Osteoblast (primary cell): Measurements from ENCODE around the gene TEC. TPM values are rescaled to one million over a fixed set of nuclear protein-coding genes. Genes with fewer than 3 reads are reported as not detected.

Experiments
- DNase-seq: peaks from one replicate; pipeline ENCODE4 v3.0.0; 2011; ENCODE audit warnings: low spot score, mixed read lengths; ENCODE audit not compliant: insufficient read length; ENCODE audit errors: missing footprints
- H2AFZ ChIP-seq: 2 replicates; pipeline ENCODE4 v1.6.0; 2011; ENCODE audit warnings: mild to moderate bottlenecking, low read length
- H3K27ac ChIP-seq: 2 replicates; pipeline ENCODE4 v1.5.1; 2011; ENCODE audit warnings: mild to moderate bottlenecking, low read depth, low read length, moderate library complexity
- H3K27me3 ChIP-seq: 2 replicates; pipeline ENCODE4 v1.6.0; 2012; ENCODE audit warnings: mild to moderate bottlenecking, control low read depth, inconsistent platforms, low read length, moderate library complexity; ENCODE audit not compliant: insufficient read depth
- H3K36me3 ChIP-seq: 2 replicates; pipeline ENCODE4 v1.5.1; 2011; ENCODE audit warnings: mild to moderate bottlenecking, low read length, control low read depth, moderate library complexity; ENCODE audit not compliant: insufficient read depth
- H3K4me1 ChIP-seq: 2 replicates; pipeline ENCODE4 v1.5.1; 2011; ENCODE audit warnings: mild to moderate bottlenecking, low read length, control low read depth, moderate library complexity; ENCODE audit not compliant: insufficient read depth
- H3K4me2 ChIP-seq: 2 replicates; pipeline ENCODE4 v1.6.0; 2011; ENCODE audit warnings: mild to moderate bottlenecking, low read length; ENCODE audit not compliant: insufficient read depth
- H3K4me3 ChIP-seq: fragments of 200-600 bp; sonication (generic); 3 replicates; pipeline ENCODE4 v1.5.1; 2012; ENCODE audit warnings: mild to moderate bottlenecking, low read length, inconsistent platforms; ENCODE audit not compliant: insufficient read depth
- H3K79me2 ChIP-seq: 2 replicates; pipeline ENCODE4 v1.6.0; 2012; ENCODE audit warnings: mild to moderate bottlenecking, low read length, control low read depth, inconsistent platforms; ENCODE audit not compliant: insufficient read depth
- H3K9me3 ChIP-seq: 2 replicates; pipeline ENCODE4 v1.5.1; 2011; ENCODE audit warnings: low read depth, low read length, control low read depth
- H4K20me1 ChIP-seq: 2 replicates; pipeline ENCODE4 v1.6.0; 2012; ENCODE audit warnings: mild to moderate bottlenecking, low read length, control low read depth; ENCODE audit not compliant: insufficient read depth
- total RNA-seq: library from RNA; depleted of rRNA; stranded (reverse); fragments of >200 nt; gene quantifications from 2 replicates; pipeline ENCODE4 v1.2.3, GENCODE V29; 2012
- TF ChIP-seq, protein P1 (sequence below): IDR thresholded peaks from 2 replicates; pipeline ENCODE4 v1.5.1; 2011; ENCODE audit warnings: mild to moderate bottlenecking, low read depth, low read length, moderate library complexity; ENCODE audit errors: extremely low read depth

The TEC gene
- total RNA-seq, 1 donor, result 1.8 TPM

GRCh38 chr4:48250343-48250742 is 19.3 kb downstream of the TEC start:
- no peak overlapping the region for H3K4me3 ChIP-seq
- TF ChIP-seq, protein P1, sequence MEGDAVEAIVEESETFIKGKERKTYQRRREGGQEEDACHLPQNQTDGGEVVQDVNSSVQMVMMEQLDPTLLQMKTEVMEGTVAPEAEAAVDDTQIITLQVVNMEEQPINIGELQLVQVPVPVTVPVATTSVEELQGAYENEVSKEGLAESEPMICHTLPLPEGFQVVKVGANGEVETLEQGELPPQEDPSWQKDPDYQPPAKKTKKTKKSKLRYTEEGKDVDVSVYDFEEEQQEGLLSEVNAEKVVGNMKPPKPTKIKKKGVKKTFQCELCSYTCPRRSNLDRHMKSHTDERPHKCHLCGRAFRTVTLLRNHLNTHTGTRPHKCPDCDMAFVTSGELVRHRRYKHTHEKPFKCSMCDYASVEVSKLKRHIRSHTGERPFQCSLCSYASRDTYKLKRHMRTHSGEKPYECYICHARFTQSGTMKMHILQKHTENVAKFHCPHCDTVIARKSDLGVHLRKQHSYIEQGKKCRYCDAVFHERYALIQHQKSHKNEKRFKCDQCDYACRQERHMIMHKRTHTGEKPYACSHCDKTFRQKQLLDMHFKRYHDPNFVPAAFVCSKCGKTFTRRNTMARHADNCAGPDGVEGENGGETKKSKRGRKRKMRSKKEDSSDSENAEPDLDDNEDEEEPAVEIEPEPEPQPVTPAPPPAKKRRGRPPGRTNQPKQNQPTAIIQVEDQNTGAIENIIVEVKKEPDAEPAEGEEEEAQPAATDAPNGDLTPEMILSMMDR, result no peak
- H3K4me1 ChIP-seq, result peaks cover 12% of the 10 kb centered on the region
- H3K27me3 ChIP-seq, result no peaks in the 10 kb centered on the region
- no peak overlapping the region for H3K27ac ChIP-seq
- no peak overlapping the region for H2AFZ ChIP-seq
- DNase-seq, result no peak
- H3K36me3 ChIP-seq, result no peaks in the 10 kb centered on the region
- H3K9me3 ChIP-seq, result no peaks in the 10 kb centered on the region
- no peak overlapping the region for H3K4me2 ChIP-seq
- H3K79me2 ChIP-seq, result no peaks in the 10 kb centered on the region
- no peaks in the 10 kb centered on the region for H4K20me1 ChIP-seq

DNA sequence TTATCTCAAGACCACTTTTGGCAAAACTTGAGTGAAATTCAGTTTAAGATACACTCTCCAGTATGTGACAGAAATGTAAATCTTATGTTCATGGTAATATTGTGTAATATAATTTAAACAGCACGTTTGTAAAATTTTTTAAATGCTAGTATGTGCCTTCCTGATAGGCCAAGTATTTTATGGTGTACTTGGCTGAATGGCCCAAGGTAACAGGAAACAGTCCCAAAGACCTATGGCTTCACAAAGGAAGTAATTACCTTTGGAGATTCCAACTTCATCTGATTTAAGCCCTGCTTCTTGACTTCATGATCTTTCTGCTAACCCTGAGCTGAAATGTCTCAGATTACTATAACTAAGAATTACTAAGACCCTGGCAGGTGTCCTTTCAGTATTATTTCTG is 20.3 kb downstream of the TEC start:
- TF ChIP-seq, protein P1, result no peak
- no peak for DNase-seq
- Histone ChIP-seq H3K79me2 (no peaks in the 10 kb centered on the region), H3K4me1 (peaks cover 6% of the 10 kb centered on the region), H3K4me2 (no peak overlapping the region), H4K20me1 (no peaks in the 10 kb centered on the region), H3K9me3 (no peaks in the 10 kb centered on the region), H3K27ac (no peak overlapping the region), H3K27me3 (no peaks in the 10 kb centered on the region), H3K4me3 (no peak overlapping the region), H3K36me3 (no peaks in the 10 kb centered on the region), H2AFZ (no peak overlapping the region)

DNA sequence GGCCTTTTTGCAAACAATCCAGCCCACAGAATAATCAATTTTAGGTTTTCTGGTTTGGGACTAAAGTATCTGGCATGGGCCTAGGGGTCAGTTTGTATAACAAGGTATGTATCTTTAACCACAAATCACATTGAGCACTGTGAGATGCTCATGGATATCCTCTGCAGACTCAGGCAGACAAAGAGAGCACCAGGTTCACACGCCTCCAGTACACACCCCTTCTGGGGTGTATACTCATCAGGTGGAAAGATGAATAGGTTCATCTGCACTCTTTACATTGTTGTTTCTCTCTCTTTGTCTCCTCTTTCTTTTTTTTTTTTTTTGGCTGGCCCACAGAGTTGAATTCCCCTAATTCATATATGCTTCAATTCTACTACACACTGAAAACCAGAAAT is 21.1 kb downstream of the TEC start:
- Histone ChIP-seq H3K4me1 (no peaks in the 10 kb centered on the region), H3K4me3 (no peak overlapping the region), H3K79me2 (no peaks in the 10 kb centered on the region), H3K9me3 (no peaks in the 10 kb centered on the region), H3K27me3 (no peaks in the 10 kb centered on the region), H4K20me1 (no peaks in the 10 kb centered on the region), H3K27ac (no peak overlapping the region), H3K4me2 (no peak overlapping the region), H3K36me3 (no peaks in the 10 kb centered on the region), H2AFZ (no peak overlapping the region)
- TF ChIP-seq, protein P1, result no peak
- no peak for DNase-seq

- Histone ChIP-seq H3K9me3 (no peaks in the 10 kb centered on the region), H3K36me3 (no peaks in the 10 kb centered on the region), H3K27ac (no peak overlapping the region), H3K79me2 (no peaks in the 10 kb centered on the region), H3K4me3 (no peak overlapping the region), H3K27me3 (no peaks in the 10 kb centered on the region), H3K4me1 (no peaks in the 10 kb centered on the region), H2AFZ (no peak overlapping the region), H3K4me2 (no peak overlapping the region), H4K20me1 (no peaks in the 10 kb centered on the region)
- TF ChIP-seq, protein P1, result no peak
- DNase-seq, result no peak
Measured at GRCh38 chr4:48247878-48248558, 21.6 kb downstream of the TEC start.
